HEK293 (cell line): ENCODE results near the gene KDM5A.

Experiments
- CTCF ChIA-PET: fragments of 350-600 bp; formaldehyde crosslinking; extraction: SDS; loops from one replicate; lab custom pipeline; 2021; ENCODE audit warnings: antibody characterized with exemption; lab: Yijun Ruan, JAX
- POLR2A ChIA-PET: fragments of 300-600 bp; formaldehyde crosslinking; extraction: SDS; loops from one replicate; lab custom pipeline; 2020; ENCODE audit warnings: antibody characterized with exemption, inconsistent platforms; lab: Yijun Ruan, JAX
- H3K27ac ChIP-seq: fragments of 200-500 bp; sonication (Bioruptor generic); 2 replicates; pipeline ENCODE4 v1.5.1; 2014; ENCODE audit warnings: low read depth, low read length, control low read depth, inconsistent platforms; ENCODE audit errors: extremely low read depth
- H3K36me3 ChIP-seq, 2 experiments: fragments of 200-500 bp in 1 of 2; sonication (Bioruptor generic) in 1 of 2; 1 replicate in 1 of 2; 2 replicates in 1 of 2; pipeline ENCODE4 v1.5.1; 2014 to 2017; ENCODE audit warnings: inconsistent platforms in 2 of 2, low read length in 2 of 2; ENCODE audit not compliant: control insufficient read depth in 2 of 2, insufficient read depth in 1 of 2
- H3K4me1 ChIP-seq: fragments of 200-500 bp; sonication (Bioruptor generic); 2 replicates; pipeline ENCODE4 v1.5.1; 2014; ENCODE audit warnings: mild to moderate bottlenecking, low read length, inconsistent platforms; ENCODE audit not compliant: control insufficient read depth, insufficient read depth
- H3K4me3 ChIP-seq: 2 replicates; pipeline ENCODE4 v1.5.1; 2011; ENCODE audit warnings: low read depth, mild to moderate bottlenecking, control low read depth, low read length, moderate library complexity
- H3K9me3 ChIP-seq: fragments of 200-500 bp; sonication (Bioruptor generic); 2 replicates; pipeline ENCODE4 v1.5.1; 2014; ENCODE audit warnings: low read depth, low read length, inconsistent platforms; ENCODE audit not compliant: control insufficient read depth, insufficient read depth
- HOXD13 ChIP-seq: sonication (generic); formaldehyde crosslinking; IDR thresholded peaks from 2 replicates; pipeline ENCODE4 v1.8.0; 2022; ENCODE audit warnings: missing genetic modification reagents, borderline replicate concordance
- KLF8 ChIP-seq: fragments of 450-650 bp; formaldehyde crosslinking; IDR thresholded peaks from 2 replicates; pipeline ENCODE4 v1.5.1; 2016; ENCODE audit warnings: missing biosample characterization, missing genetic modification characterization
- MEIS1 ChIP-seq: sonication (generic); formaldehyde crosslinking; IDR thresholded peaks from 2 replicates; pipeline ENCODE4 v1.8.1; 2022; ENCODE audit warnings: missing genetic modification reagents, mild to moderate bottlenecking, borderline replicate concordance
- TCF7L2 ChIP-seq: IDR thresholded peaks from 2 replicates; pipeline ENCODE4 v1.6.1; 2011; ENCODE audit warnings: low read depth, mild to moderate bottlenecking, inconsistent platforms, low read length, moderate library complexity, borderline replicate concordance
- WT1 ChIP-seq: fragments of 450-650 bp; formaldehyde crosslinking; IDR thresholded peaks from 2 replicates; pipeline ENCODE4 v1.5.1; 2016; ENCODE audit warnings: missing biosample characterization, missing genetic modification characterization
- ZNF132 ChIP-seq: fragments of 450-650 bp; formaldehyde crosslinking; IDR thresholded peaks from 2 replicates; pipeline ENCODE4 v1.5.1; 2017; ENCODE audit warnings: missing biosample characterization, missing genetic modification characterization, borderline replicate concordance
- ZNF146 ChIP-seq: fragments of 450-650 bp; formaldehyde crosslinking; IDR thresholded peaks from 2 replicates; pipeline ENCODE4 v1.5.1; 2016; ENCODE audit warnings: missing biosample characterization, missing genetic modification characterization
- ZNF175 ChIP-seq: fragments of 450-650 bp; formaldehyde crosslinking; IDR thresholded peaks from 2 replicates; pipeline ENCODE4 v1.5.1; 2016; ENCODE audit warnings: missing biosample characterization, missing genetic modification characterization
- ZNF280D ChIP-seq: fragments of 450-650 bp; formaldehyde crosslinking; IDR thresholded peaks from 2 replicates; pipeline ENCODE4 v1.5.1; 2016; ENCODE audit warnings: missing biosample characterization, missing genetic modification characterization
- ZNF37A ChIP-seq: fragments of 450-650 bp; IDR thresholded peaks from 2 replicates; pipeline ENCODE4 v1.5.1; 2018; ENCODE audit warnings: missing biosample characterization, missing genetic modification characterization
- ZNF394 ChIP-seq: fragments of 450-650 bp; formaldehyde crosslinking; IDR thresholded peaks from 2 replicates; pipeline ENCODE4 v1.5.1; 2016; ENCODE audit warnings: missing biosample characterization, missing genetic modification characterization, mild to moderate bottlenecking, moderate library complexity, borderline replicate concordance
- ZNF398 ChIP-seq: fragments of 450-650 bp; formaldehyde crosslinking; IDR thresholded peaks from 2 replicates; pipeline ENCODE4 v1.5.1; 2017; ENCODE audit warnings: missing biosample characterization, missing genetic modification characterization
- ZNF514 ChIP-seq: fragments of 450-650 bp; formaldehyde crosslinking; IDR thresholded peaks from 2 replicates; pipeline ENCODE4 v1.5.1; 2016; ENCODE audit warnings: missing biosample characterization, missing genetic modification characterization
- ZNF664 ChIP-seq: fragments of 450-650 bp; formaldehyde crosslinking; IDR thresholded peaks from 2 replicates; pipeline ENCODE4 v1.5.1; 2016; ENCODE audit warnings: missing biosample characterization, missing genetic modification characterization
- TF ChIP-seq, protein P1 (sequence below): fragments of 450-650 bp; formaldehyde crosslinking; IDR thresholded peaks from 2 replicates; pipeline ENCODE4 v1.5.1; 2016; ENCODE audit warnings: missing biosample characterization, missing genetic modification characterization
- TF ChIP-seq, protein P2 (sequence below): fragments of 450-650 bp; formaldehyde crosslinking; IDR thresholded peaks from 2 replicates; pipeline ENCODE4 v1.5.1; 2017; ENCODE audit warnings: missing biosample characterization, mild to moderate bottlenecking, missing genetic modification characterization, moderate library complexity
- TF ChIP-seq, protein P3 (sequence below): fragments of 450-650 bp; formaldehyde crosslinking; IDR thresholded peaks from 2 replicates; pipeline ENCODE4 v1.5.1; 2016; ENCODE audit warnings: missing biosample characterization, missing genetic modification characterization

Gene KDM5A

DNA sequence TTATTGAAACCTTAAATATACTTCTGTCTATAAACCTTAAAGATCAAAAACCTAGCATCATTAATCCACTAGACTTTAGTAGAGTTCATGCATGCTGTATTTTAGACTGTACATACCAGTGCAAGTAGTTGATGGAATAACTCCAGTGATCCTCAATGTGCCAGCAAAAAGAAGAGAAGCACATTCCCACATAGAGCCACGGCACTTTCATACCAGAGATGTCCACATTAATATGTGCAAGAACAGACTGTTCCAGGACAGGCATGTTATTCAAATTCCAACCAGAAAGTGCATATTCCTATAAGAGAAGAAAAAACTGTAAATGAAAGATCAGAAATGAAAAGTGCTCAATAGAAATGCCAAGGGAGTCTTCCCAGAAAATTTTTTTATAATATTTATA lies 55.0 kb downstream of the KDM5A start:
- H3K27ac ChIP-seq, result no peak overlapping the region
- TF ChIP-seq ZNF132 (tag by site-specific recombination), result no peak
- TF ChIP-seq HOXD13 (CRISPR knock-in tag), result no peak
- TF ChIP-seq ZNF37A, result no peak
- TF ChIP-seq ZNF146 (tag by site-specific recombination), result no peak
- TF ChIP-seq ZNF175 (tag by site-specific recombination), result no peak
- TF ChIP-seq ZNF394 (tag by site-specific recombination), result no peak
- no peak for TF ChIP-seq ZNF398 (tag by site-specific recombination)
- TF ChIP-seq, protein P1, sequence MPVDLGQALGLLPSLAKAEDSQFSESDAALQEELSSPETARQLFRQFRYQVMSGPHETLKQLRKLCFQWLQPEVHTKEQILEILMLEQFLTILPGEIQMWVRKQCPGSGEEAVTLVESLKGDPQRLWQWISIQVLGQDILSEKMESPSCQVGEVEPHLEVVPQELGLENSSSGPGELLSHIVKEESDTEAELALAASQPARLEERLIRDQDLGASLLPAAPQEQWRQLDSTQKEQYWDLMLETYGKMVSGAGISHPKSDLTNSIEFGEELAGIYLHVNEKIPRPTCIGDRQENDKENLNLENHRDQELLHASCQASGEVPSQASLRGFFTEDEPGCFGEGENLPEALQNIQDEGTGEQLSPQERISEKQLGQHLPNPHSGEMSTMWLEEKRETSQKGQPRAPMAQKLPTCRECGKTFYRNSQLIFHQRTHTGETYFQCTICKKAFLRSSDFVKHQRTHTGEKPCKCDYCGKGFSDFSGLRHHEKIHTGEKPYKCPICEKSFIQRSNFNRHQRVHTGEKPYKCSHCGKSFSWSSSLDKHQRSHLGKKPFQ (tag by site-specific recombination), result no peak
- no peak for TF ChIP-seq MEIS1
- TF ChIP-seq, protein P2, sequence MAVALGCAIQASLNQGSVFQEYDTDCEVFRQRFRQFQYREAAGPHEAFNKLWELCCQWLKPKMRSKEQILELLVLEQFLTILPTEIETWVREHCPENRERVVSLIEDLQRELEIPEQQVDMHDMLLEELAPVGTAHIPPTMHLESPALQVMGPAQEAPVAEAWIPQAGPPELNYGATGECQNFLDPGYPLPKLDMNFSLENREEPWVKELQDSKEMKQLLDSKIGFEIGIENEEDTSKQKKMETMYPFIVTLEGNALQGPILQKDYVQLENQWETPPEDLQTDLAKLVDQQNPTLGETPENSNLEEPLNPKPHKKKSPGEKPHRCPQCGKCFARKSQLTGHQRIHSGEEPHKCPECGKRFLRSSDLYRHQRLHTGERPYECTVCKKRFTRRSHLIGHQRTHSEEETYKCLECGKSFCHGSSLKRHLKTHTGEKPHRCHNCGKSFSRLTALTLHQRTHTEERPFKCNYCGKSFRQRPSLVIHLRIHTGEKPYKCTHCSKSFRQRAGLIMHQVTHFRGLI, result no peak
- no peak for TF ChIP-seq KLF8 (tag by site-specific recombination)
- no peak for TF ChIP-seq TCF7L2
- TF ChIP-seq, protein P3, sequence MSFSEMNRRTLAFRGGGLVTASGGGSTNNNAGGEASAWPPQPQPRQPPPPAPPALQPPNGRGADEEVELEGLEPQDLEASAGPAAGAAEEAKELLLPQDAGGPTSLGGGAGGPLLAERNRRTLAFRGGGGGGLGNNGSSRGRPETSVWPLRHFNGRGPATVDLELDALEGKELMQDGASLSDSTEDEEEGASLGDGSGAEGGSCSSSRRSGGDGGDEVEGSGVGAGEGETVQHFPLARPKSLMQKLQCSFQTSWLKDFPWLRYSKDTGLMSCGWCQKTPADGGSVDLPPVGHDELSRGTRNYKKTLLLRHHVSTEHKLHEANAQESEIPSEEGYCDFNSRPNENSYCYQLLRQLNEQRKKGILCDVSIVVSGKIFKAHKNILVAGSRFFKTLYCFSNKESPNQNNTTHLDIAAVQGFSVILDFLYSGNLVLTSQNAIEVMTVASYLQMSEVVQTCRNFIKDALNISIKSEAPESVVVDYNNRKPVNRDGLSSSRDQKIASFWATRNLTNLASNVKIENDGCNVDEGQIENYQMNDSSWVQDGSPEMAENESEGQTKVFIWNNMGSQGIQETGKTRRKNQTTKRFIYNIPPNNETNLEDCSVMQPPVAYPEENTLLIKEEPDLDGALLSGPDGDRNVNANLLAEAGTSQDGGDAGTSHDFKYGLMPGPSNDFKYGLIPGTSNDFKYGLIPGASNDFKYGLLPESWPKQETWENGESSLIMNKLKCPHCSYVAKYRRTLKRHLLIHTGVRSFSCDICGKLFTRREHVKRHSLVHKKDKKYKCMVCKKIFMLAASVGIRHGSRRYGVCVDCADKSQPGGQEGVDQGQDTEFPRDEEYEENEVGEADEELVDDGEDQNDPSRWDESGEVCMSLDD (tag by site-specific recombination), result no peak
- TF ChIP-seq ZNF664, result no peak
- TF ChIP-seq ZNF514 (tag by site-specific recombination), result no peak
- no peak for TF ChIP-seq WT1 (tag by site-specific recombination)
- no peak for TF ChIP-seq ZNF280D (tag by site-specific recombination)
- CTCF ChIA-PET, result no interaction called here
- H3K4me1 ChIP-seq, result no peaks in the 10 kb centered on the region
- no peaks in the 10 kb centered on the region for H3K9me3 ChIP-seq
- POLR2A ChIA-PET, result no interaction called here
- peaks cover 57 to 61% of the 10 kb centered on the region in 2 experiments for H3K36me3 ChIP-seq
- no peak overlapping the region for H3K4me3 ChIP-seq
